HPDE6-E6E7 (cell line): ENCODE results near the gene CEP57.
"Not testable (repeated sequence)": the region's sequence is repeated elsewhere in the genome, so short reads cannot be mapped to it uniquely, and the experiment has no call there.

Experiments used
- DNase-seq: peaks from one replicate; pipeline ENCODE4 v3.0.0; 2011; ENCODE audit warnings: missing footprints; ENCODE audit errors: extremely low spot score

CEP57 gene

GRCh38 chr11:95854362-95854761 is 64.1 kb downstream of the CEP57 start:
- not testable (repeated sequence) for DNase-seq

GRCh38 chr11:95860024-95860423 is 69.7 kb downstream of the CEP57 start:
- not testable (repeated sequence) for DNase-seq

GRCh38 chr11:95863486-95864140 is 73.3 kb downstream of the CEP57 start:
- DNase-seq = no peak

GRCh38 chr11:95867105-95867504 is 76.8 kb downstream of the CEP57 start:
- DNase-seq = no peak

- DNase-seq = not testable (repeated sequence)
These were observed 80.6 kb downstream of the CEP57 start for GRCh38 chr11:95870877-95871276.

GRCh38 chr11:95877291-95877690 is 87.0 kb downstream of the CEP57 start:
- DNase-seq = no peak
